A673 (cell line): ENCODE data around the gene NDE1. TPM values are rescaled to one million over a fixed set of nuclear protein-coding genes. Genes with fewer than 3 reads are reported as not detected.

Source experiments
- BruUV-seq: library from RNA; stranded (reverse); fragments of 400-500 nt; replicated peaks from 2 replicates; lab custom pipeline; 2021; lab: Mats Ljungman, UMichigan
- CTCF ChIA-PET: fragments of 300-600 bp; sonication (Branson Sonifier 250); formaldehyde crosslinking; loops from one replicate; lab custom pipeline; 2022; ENCODE audit warnings: antibody characterized with exemption; lab: Charles Lee
- POLR2A ChIA-PET: fragments of 300-600 bp; sonication (Branson Sonifier 250); formaldehyde crosslinking; loops from one replicate; lab custom pipeline; 2022; ENCODE audit warnings: antibody characterized with exemption; ENCODE audit not compliant: low non-redundant PET; lab: Charles Lee
- DNase-seq: peaks from one replicate; pipeline ENCODE4 v3.0.0-alpha.2; 2015; ENCODE audit warnings: low spot score
- H3K27ac ChIP-seq: fragments of 200-600 bp; sonication (generic); 2 replicates; pipeline ENCODE4 v1.5.1; 2016; ENCODE audit warnings: mixed run types, low read depth, mild to moderate bottlenecking, mixed read lengths, antibody characterized with exemption, low read length; ENCODE audit not compliant: poor library complexity, severe bottlenecking
- H3K27me3 ChIP-seq: fragments of 200-600 bp; sonication (generic); replicated peaks from 2 replicates; pipeline ENCODE4 v1.6.1; 2017; ENCODE audit warnings: mixed run types, low read depth, mild to moderate bottlenecking, mixed read lengths, antibody characterized with exemption, low read length; ENCODE audit not compliant: insufficient read depth, poor library complexity
- H3K36me3 ChIP-seq: fragments of 200-600 bp; sonication (generic); 2 replicates; pipeline ENCODE4 v1.6.1; 2016; ENCODE audit warnings: mixed run types, mild to moderate bottlenecking, mixed read lengths, antibody characterized with exemption, low read length; ENCODE audit not compliant: insufficient read depth, poor library complexity, severe bottlenecking
- H3K4me1 ChIP-seq: fragments of 200-600 bp; sonication (generic); 2 replicates; pipeline ENCODE4 v1.6.1; 2017; ENCODE audit warnings: mixed run types, mild to moderate bottlenecking, mixed read lengths, antibody characterized with exemption, low read length; ENCODE audit not compliant: insufficient read depth, poor library complexity, severe bottlenecking
- H3K4me3 ChIP-seq: fragments of 200-600 bp; sonication (generic); 2 replicates; pipeline ENCODE4 v1.5.1; 2016; ENCODE audit warnings: low read depth, mixed run types, mild to moderate bottlenecking, mixed read lengths, low read length; ENCODE audit not compliant: poor library complexity, severe bottlenecking
- H3K9me3 ChIP-seq: fragments of 200-600 bp; sonication (generic); 2 replicates; pipeline ENCODE4 v1.6.1; 2016; ENCODE audit warnings: mixed run types, low read depth, mild to moderate bottlenecking, mixed read lengths, antibody characterized with exemption, low read length; ENCODE audit not compliant: poor library complexity, severe bottlenecking
- CTCF ChIP-seq: fragments of 300-800, 200-600 bp; sonication (generic); conservative IDR thresholded peaks from 2 replicates; pipeline ENCODE4 v1.5.1; 2017; ENCODE audit warnings: low read depth, mild to moderate bottlenecking, antibody characterized with exemption, low read length, moderate library complexity, mixed read lengths
- EZH2 ChIP-seq: fragments of 200-600 bp; sonication (generic); IDR thresholded peaks from 2 replicates; pipeline ENCODE4 v1.6.1; 2017; ENCODE audit warnings: borderline replicate concordance, low read depth, mild to moderate bottlenecking, mixed read lengths, antibody characterized with exemption, low read length; ENCODE audit not compliant: poor library complexity, severe bottlenecking
- intact Hi-C: fragments of 100-400 bp; cut with micrococcal nuclease; formaldehyde crosslinking; loops from one replicate; pipeline ENCODE4 v1.10.0; 2022; ENCODE audit not compliant: unreplicated experiment
- total RNA-seq: library from RNA; stranded (reverse); gene quantifications from 2 replicates; pipeline ENCODE4 v1.2.3, GENCODE V29; 2021

The NDE1 gene
- total RNA-seq, 1 experiment from 2014 or later, result 78.1 TPM

GRCh38 chr16:15772579-15773293 lies 122.7 kb downstream of the NDE1 start:
- CTCF ChIA-PET, result no interaction called here

GRCh38 chr16:15773968-15774367 lies 123.9 kb downstream of the NDE1 start:
- ChIA-PET CTCF (interaction anchor here (0.5 kb wide), 1 partner anchor 59 kb away, joined by 12 read pairs; no protein-coding TSS in a partner anchor), POLR2A (no interaction called here)
- BruUV-seq, result no TSS peak
- no peak overlapping the region for H3K27ac ChIP-seq
- no peak for DNase-seq
- TF ChIP-seq CTCF (no peak), EZH2 (no peak)
- H3K4me3 ChIP-seq, result no peak overlapping the region
- no peaks in the 10 kb centered on the region for H3K4me1 ChIP-seq
- no peaks in the 10 kb centered on the region for H3K9me3 ChIP-seq
- peaks cover 3% of the 10 kb centered on the region for H3K27me3 ChIP-seq
- intact Hi-C loops, result no loop called here
- H3K36me3 ChIP-seq, result no peaks in the 10 kb centered on the region

More at GRCh38 chr16:15772579-15773293, 122.7 kb downstream of the NDE1 start:
- Histone ChIP-seq H3K27me3 (peaks cover 3% of the 10 kb centered on the region), H3K4me1 (no peaks in the 10 kb centered on the region), H3K9me3 (no peaks in the 10 kb centered on the region), H3K4me3 (no peak overlapping the region), H3K27ac (no peak overlapping the region), H3K36me3 (no peaks in the 10 kb centered on the region)
- POLR2A ChIA-PET, result no interaction called here
- intact Hi-C loops, result no loop called here
- no peak for DNase-seq
- no TSS peak for BruUV-seq
- no peak for TF ChIP-seq EZH2
- TF ChIP-seq CTCF, result no peak

- Histone ChIP-seq H3K4me1 (no peaks in the 10 kb centered on the region), H3K4me3 (no peak overlapping the region), H3K27me3 (peaks cover 3% of the 10 kb centered on the region), H3K27ac (no peak overlapping the region), H3K9me3 (no peaks in the 10 kb centered on the region), H3K36me3 (no peaks in the 10 kb centered on the region)
- no TSS peak for BruUV-seq
- intact Hi-C loops, result no loop called here
- ChIA-PET CTCF (interaction anchor here (0.7 kb wide), 1 partner anchor 44 kb away, joined by 3 read pairs; no protein-coding TSS in a partner anchor), POLR2A (no interaction called here)
- no peak for TF ChIP-seq CTCF
- no peak for TF ChIP-seq EZH2
- peak; percentile 24 for DNase-seq
Measured at GRCh38 chr16:15775209-15775608, 125.2 kb downstream of the NDE1 start.
